HEK293 (cell line): Measurements from ENCODE around the gene ARHGEF7.
A peak's percentile ranks its signal among the peaks of the same experiment; 100 is the strongest.
"Not testable (repeated sequence)": the region's sequence is repeated elsewhere in the genome, so short reads cannot be mapped to it uniquely, and the experiment has no call there.

Experiments used
- CTCF ChIA-PET: fragments of 350-600 bp; formaldehyde crosslinking; extraction: SDS; loops from one replicate; lab custom pipeline; 2021; ENCODE audit warnings: antibody characterized with exemption; lab: Yijun Ruan, JAX
- POLR2A ChIA-PET: fragments of 300-600 bp; formaldehyde crosslinking; extraction: SDS; loops from one replicate; lab custom pipeline; 2020; ENCODE audit warnings: antibody characterized with exemption, inconsistent platforms; lab: Yijun Ruan, JAX
- H3K27ac ChIP-seq: fragments of 200-500 bp; sonication (Bioruptor generic); 2 replicates; pipeline ENCODE4 v1.5.1; 2014; ENCODE audit warnings: low read depth, low read length, control low read depth, inconsistent platforms; ENCODE audit errors: extremely low read depth
- H3K36me3 ChIP-seq, 2 experiments: fragments of 200-500 bp in 1 of 2; sonication (Bioruptor generic) in 1 of 2; 1 replicate in 1 of 2; 2 replicates in 1 of 2; pipeline ENCODE4 v1.5.1; 2014 to 2017; ENCODE audit warnings: inconsistent platforms in 2 of 2, low read length in 2 of 2; ENCODE audit not compliant: control insufficient read depth in 2 of 2, insufficient read depth in 1 of 2
- H3K4me1 ChIP-seq: fragments of 200-500 bp; sonication (Bioruptor generic); 2 replicates; pipeline ENCODE4 v1.5.1; 2014; ENCODE audit warnings: mild to moderate bottlenecking, low read length, inconsistent platforms; ENCODE audit not compliant: control insufficient read depth, insufficient read depth
- H3K4me3 ChIP-seq: 2 replicates; pipeline ENCODE4 v1.5.1; 2011; ENCODE audit warnings: low read depth, mild to moderate bottlenecking, control low read depth, low read length, moderate library complexity
- H3K9me3 ChIP-seq: fragments of 200-500 bp; sonication (Bioruptor generic); 2 replicates; pipeline ENCODE4 v1.5.1; 2014; ENCODE audit warnings: low read depth, low read length, inconsistent platforms; ENCODE audit not compliant: control insufficient read depth, insufficient read depth
- BCL11A ChIP-seq: fragments of 450-650 bp; formaldehyde crosslinking; IDR thresholded peaks from 2 replicates; pipeline ENCODE4 v1.5.1; 2016; ENCODE audit warnings: low read depth, missing biosample characterization, missing genetic modification characterization
- GFI1B ChIP-seq: fragments of 450-650 bp; formaldehyde crosslinking; IDR thresholded peaks from 2 replicates; pipeline ENCODE4 v1.5.1; 2016; ENCODE audit warnings: missing biosample characterization, missing genetic modification characterization
- GLI4 ChIP-seq: fragments of 450-650 bp; formaldehyde crosslinking; IDR thresholded peaks from 2 replicates; pipeline ENCODE4 v1.5.1; 2016; ENCODE audit warnings: missing biosample characterization, missing genetic modification characterization
- GLIS1 ChIP-seq: fragments of 450-650 bp; formaldehyde crosslinking; IDR thresholded peaks from 2 replicates; pipeline ENCODE4 v1.5.1; 2016; ENCODE audit warnings: missing biosample characterization, missing genetic modification characterization
- GLIS2 ChIP-seq: fragments of 450-650 bp; formaldehyde crosslinking; IDR thresholded peaks from 2 replicates; pipeline ENCODE4 v1.5.1; 2016; ENCODE audit warnings: missing biosample characterization, missing genetic modification characterization
- ZBTB26 ChIP-seq: fragments of 450-650 bp; formaldehyde crosslinking; optimal IDR thresholded peaks from 2 replicates; pipeline ENCODE3; 2016; ENCODE audit warnings: missing biosample characterization, mild to moderate bottlenecking, missing genetic modification characterization
- ZIC2 ChIP-seq: fragments of 450-650 bp; formaldehyde crosslinking; IDR thresholded peaks from 2 replicates; pipeline ENCODE4 v1.5.1; 2016; ENCODE audit warnings: missing biosample characterization, missing genetic modification characterization
- ZNF239 ChIP-seq: fragments of 450-650 bp; formaldehyde crosslinking; IDR thresholded peaks from 2 replicates; pipeline ENCODE4 v1.5.1; 2016; ENCODE audit warnings: missing biosample characterization, missing genetic modification characterization
- ZNF341 ChIP-seq: fragments of 450-650 bp; formaldehyde crosslinking; IDR thresholded peaks from 2 replicates; pipeline ENCODE4; 2016; ENCODE audit warnings: low read depth, missing biosample characterization, missing genetic modification characterization
- ZNF354C ChIP-seq: fragments of 450-650 bp; formaldehyde crosslinking; IDR thresholded peaks from 2 replicates; pipeline ENCODE4 v1.5.1; 2016; ENCODE audit warnings: missing biosample characterization, missing genetic modification characterization, low read depth, borderline replicate concordance
- ZNF670 ChIP-seq: fragments of 450-650 bp; formaldehyde crosslinking; IDR thresholded peaks from 2 replicates; pipeline ENCODE4 v1.5.1; 2016; ENCODE audit warnings: missing biosample characterization, missing genetic modification characterization, low read depth
- ZNF747 ChIP-seq: fragments of 450-650 bp; formaldehyde crosslinking; IDR thresholded peaks from 2 replicates; pipeline ENCODE4 v1.5.1; 2016; ENCODE audit warnings: missing biosample characterization, missing genetic modification characterization
- ZSCAN23 ChIP-seq: fragments of 450-650 bp; formaldehyde crosslinking; IDR thresholded peaks from 2 replicates; pipeline ENCODE4 v1.5.1; 2016; ENCODE audit warnings: missing biosample characterization, missing genetic modification characterization
- TF ChIP-seq, protein P1 (sequence below): fragments of 450-650 bp; formaldehyde crosslinking; IDR thresholded peaks from 2 replicates; pipeline ENCODE4 v1.5.1; 2016; ENCODE audit warnings: missing biosample characterization, missing genetic modification characterization, low read depth
- TF ChIP-seq, protein P2 (sequence below): fragments of 450-650 bp; formaldehyde crosslinking; IDR thresholded peaks from 2 replicates; pipeline ENCODE4 v1.5.1; 2016; ENCODE audit warnings: missing biosample characterization, missing genetic modification characterization
- TF ChIP-seq, protein P3 (sequence below): fragments of 450-650 bp; formaldehyde crosslinking; IDR thresholded peaks from 2 replicates; pipeline ENCODE4 v1.5.1; 2016; ENCODE audit warnings: missing biosample characterization, missing genetic modification characterization

Gene ARHGEF7

GRCh38 chr13:111257899-111258298 is 142.8 kb downstream of the ARHGEF7 start:
- H3K9me3 ChIP-seq, H3K4me3 ChIP-seq, POLR2A ChIA-PET, CTCF ChIA-PET, H3K4me1 ChIP-seq, H3K27ac ChIP-seq: not testable (repeated sequence)
- TF ChIP-seq ZIC2 (tag by site-specific recombination) = 0 out of 2 replicates have a peak, but pooled peaks have one; percentile 22
- peaks cover 0 to 30% of the 10 kb centered on the region in 2 experiments; a peak in 1 of 3 replicates for H3K36me3 ChIP-seq

GRCh38 chr13:111258637-111259036 is 143.5 kb downstream of the ARHGEF7 start:
- ChIA-PET CTCF (no interaction called here), POLR2A (no interaction called here)
- H3K36me3 ChIP-seq = peaks cover 0 to 29% of the 10 kb centered on the region in 2 experiments; a peak in 1 of 3 replicates

GRCh38 chr13:111259058-111259457 is 143.9 kb downstream of the ARHGEF7 start:
- H3K4me1 ChIP-seq = no peaks in the 10 kb centered on the region
- TF ChIP-seq ZNF239 (tag by site-specific recombination) (no peak), ZBTB26 (no peak), GLIS1 (tag by site-specific recombination) (no peak), BCL11A (tag by site-specific recombination) (no peak), GLIS2 (tag by site-specific recombination) (no peak), ZSCAN23 (tag by site-specific recombination) (no peak), GLI4 (no peak), GFI1B (tag by site-specific recombination) (no peak), ZNF341 (no peak), ZNF354C (tag by site-specific recombination) (no peak)
- TF ChIP-seq, protein P1, sequence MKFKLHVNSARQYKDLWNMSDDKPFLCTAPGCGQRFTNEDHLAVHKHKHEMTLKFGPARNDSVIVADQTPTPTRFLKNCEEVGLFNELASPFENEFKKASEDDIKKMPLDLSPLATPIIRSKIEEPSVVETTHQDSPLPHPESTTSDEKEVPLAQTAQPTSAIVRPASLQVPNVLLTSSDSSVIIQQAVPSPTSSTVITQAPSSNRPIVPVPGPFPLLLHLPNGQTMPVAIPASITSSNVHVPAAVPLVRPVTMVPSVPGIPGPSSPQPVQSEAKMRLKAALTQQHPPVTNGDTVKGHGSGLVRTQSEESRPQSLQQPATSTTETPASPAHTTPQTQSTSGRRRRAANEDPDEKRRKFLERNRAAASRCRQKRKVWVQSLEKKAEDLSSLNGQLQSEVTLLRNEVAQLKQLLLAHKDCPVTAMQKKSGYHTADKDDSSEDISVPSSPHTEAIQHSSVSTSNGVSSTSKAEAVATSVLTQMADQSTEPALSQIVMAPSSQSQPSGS = no peak
- no peaks in the 10 kb centered on the region for H3K9me3 ChIP-seq
- H3K27ac ChIP-seq = no peak overlapping the region
- no peak overlapping the region for H3K4me3 ChIP-seq
- POLR2A ChIA-PET = no interaction called here
- CTCF ChIA-PET = interaction anchor here (0.6 kb wide), 1 partner anchor 141 kb away, joined by 3 read pairs; no protein-coding TSS in a partner anchor
- peaks cover 0 to 25% of the 10 kb centered on the region in 2 experiments; a peak in 1 of 3 replicates for H3K36me3 ChIP-seq

More at GRCh38 chr13:111258637-111259036, 143.5 kb downstream of the ARHGEF7 start:
- Histone ChIP-seq H3K4me3 (no peak overlapping the region), H3K4me1 (no peaks in the 10 kb centered on the region), H3K27ac (no peak overlapping the region), H3K9me3 (no peaks in the 10 kb centered on the region)
- TF ChIP-seq, protein P2, sequence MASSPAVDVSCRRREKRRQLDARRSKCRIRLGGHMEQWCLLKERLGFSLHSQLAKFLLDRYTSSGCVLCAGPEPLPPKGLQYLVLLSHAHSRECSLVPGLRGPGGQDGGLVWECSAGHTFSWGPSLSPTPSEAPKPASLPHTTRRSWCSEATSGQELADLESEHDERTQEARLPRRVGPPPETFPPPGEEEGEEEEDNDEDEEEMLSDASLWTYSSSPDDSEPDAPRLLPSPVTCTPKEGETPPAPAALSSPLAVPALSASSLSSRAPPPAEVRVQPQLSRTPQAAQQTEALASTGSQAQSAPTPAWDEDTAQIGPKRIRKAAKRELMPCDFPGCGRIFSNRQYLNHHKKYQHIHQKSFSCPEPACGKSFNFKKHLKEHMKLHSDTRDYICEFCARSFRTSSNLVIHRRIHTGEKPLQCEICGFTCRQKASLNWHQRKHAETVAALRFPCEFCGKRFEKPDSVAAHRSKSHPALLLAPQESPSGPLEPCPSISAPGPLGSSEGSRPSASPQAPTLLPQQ = no peak
- TF ChIP-seq GLIS2 (tag by site-specific recombination) = no peak
- TF ChIP-seq ZNF747 = no peak

DNA sequence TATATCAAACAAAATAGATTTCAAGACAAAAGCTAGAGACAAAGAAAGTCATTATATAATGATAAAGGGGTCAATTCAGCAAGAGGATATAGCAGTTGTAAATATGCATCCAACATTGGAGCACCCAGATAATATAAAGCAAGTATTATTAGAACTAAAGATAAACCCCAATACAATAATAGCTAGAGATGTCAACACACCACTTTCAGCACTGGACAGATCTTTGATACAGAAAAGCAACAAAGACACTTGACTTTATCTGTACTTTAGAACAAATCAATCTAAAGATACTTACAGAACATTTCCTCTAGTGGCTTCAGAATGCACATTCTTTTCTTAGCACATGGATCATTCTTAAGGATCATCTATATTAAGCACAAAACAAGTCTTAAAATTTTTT is 146.2 kb downstream of the ARHGEF7 start:
- H3K4me1 ChIP-seq = no peaks in the 10 kb centered on the region
- H3K36me3 ChIP-seq = peaks cover 0 to 22% of the 10 kb centered on the region in 2 experiments; a peak in 1 of 3 replicates
- H3K4me3 ChIP-seq = no peak overlapping the region
- no peaks in the 10 kb centered on the region for H3K9me3 ChIP-seq
- H3K27ac ChIP-seq = no peak overlapping the region
- POLR2A ChIA-PET = no interaction called here
- CTCF ChIA-PET = no interaction called here
- TF ChIP-seq, protein P3, sequence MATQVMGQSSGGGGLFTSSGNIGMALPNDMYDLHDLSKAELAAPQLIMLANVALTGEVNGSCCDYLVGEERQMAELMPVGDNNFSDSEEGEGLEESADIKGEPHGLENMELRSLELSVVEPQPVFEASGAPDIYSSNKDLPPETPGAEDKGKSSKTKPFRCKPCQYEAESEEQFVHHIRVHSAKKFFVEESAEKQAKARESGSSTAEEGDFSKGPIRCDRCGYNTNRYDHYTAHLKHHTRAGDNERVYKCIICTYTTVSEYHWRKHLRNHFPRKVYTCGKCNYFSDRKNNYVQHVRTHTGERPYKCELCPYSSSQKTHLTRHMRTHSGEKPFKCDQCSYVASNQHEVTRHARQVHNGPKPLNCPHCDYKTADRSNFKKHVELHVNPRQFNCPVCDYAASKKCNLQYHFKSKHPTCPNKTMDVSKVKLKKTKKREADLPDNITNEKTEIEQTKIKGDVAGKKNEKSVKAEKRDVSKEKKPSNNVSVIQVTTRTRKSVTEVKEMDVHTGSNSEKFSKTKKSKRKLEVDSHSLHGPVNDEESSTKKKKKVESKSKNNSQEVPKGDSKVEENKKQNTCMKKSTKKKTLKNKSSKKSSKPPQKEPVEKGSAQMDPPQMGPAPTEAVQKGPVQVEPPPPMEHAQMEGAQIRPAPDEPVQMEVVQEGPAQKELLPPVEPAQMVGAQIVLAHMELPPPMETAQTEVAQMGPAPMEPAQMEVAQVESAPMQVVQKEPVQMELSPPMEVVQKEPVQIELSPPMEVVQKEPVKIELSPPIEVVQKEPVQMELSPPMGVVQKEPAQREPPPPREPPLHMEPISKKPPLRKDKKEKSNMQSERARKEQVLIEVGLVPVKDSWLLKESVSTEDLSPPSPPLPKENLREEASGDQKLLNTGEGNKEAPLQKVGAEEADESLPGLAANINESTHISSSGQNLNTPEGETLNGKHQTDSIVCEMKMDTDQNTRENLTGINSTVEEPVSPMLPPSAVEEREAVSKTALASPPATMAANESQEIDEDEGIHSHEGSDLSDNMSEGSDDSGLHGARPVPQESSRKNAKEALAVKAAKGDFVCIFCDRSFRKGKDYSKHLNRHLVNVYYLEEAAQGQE = peak; percentile 75; the same call in 1 of the 2 replicates
- no peak for TF ChIP-seq ZNF670 (tag by site-specific recombination)
